Tibial nerve (tissue), 4 donors: Measurements from ENCODE around the gene CHSY1. TPM values are rescaled to one million over a fixed set of nuclear protein-coding genes. Genes with fewer than 3 reads are reported as not detected.

Experiments used
- DNase-seq, 2 donors: peaks; one replicate each; pipeline ENCODE4 v3.0.0-alpha.2; 2019; ENCODE audit warnings: low spot score in 2 of 2
- H3K27ac ChIP-seq, 4 donors: fragments of 200-600 bp; sonication (generic) in 3 of 4; one replicate each; pipeline ENCODE4 v1.5.1; 2017 to 2019; ENCODE audit warnings: mild to moderate bottlenecking in 1 of 4
- H3K27me3 ChIP-seq, 2 donors: fragments of 200-600 bp; sonication (generic) in 1 of 2; one replicate each; pipeline versions ENCODE4 v1.5.1 to v1.6.0; 2017 to 2019
- H3K36me3 ChIP-seq, 3 donors: fragments of 200-600 bp; sonication (generic); one replicate each; pipeline ENCODE4 v1.5.1; 2018 to 2019
- H3K4me1 ChIP-seq, 4 donors: fragments of 200-600 bp; sonication (generic) in 3 of 4; one replicate each; pipeline ENCODE4 v1.5.1; 2017 to 2019
- H3K4me3 ChIP-seq, 4 donors: fragments of 200-600 bp; sonication (generic) in 3 of 4; one replicate each; pipeline ENCODE4 v1.5.1; 2017 to 2019; ENCODE audit warnings: mild to moderate bottlenecking in 1 of 4, moderate library complexity in 1 of 4
- H3K9me3 ChIP-seq, 4 donors: fragments of 200-600 bp; sonication (generic) in 3 of 4; one replicate each; pipeline ENCODE4 v1.5.1; 2017 to 2019
- CTCF ChIP-seq, 5 experiments: fragments of 200-600 bp in 3 of 5; fragments of 450-650 bp in 2 of 5; sonication (generic) in 3 of 5; IDR thresholded peaks; one replicate each; pipeline ENCODE4 v1.5.1; 2016 to 2019; ENCODE audit warnings: antibody characterized with exemption in 5 of 5, mild to moderate bottlenecking in 3 of 5, moderate library complexity in 2 of 5
- EP300 ChIP-seq, 2 donors: sonication (generic); formaldehyde crosslinking; IDR thresholded peaks; one replicate each; pipeline ENCODE4 v1.6.1; 2017; ENCODE audit warnings: antibody characterized with exemption in 2 of 2, mild to moderate bottlenecking in 1 of 2
- POLR2A ChIP-seq, 2 donors: fragments of 450-650 bp; IDR thresholded peaks; one replicate each; pipeline ENCODE4 v1.6.1; 2017; ENCODE audit warnings: antibody characterized with exemption in 2 of 2, mild to moderate bottlenecking in 2 of 2, moderate library complexity in 2 of 2
- WGBS, 2 donors: methylation state at CpG; one replicate each; pipeline ENCODE4 v1.1.5; 2018; 5-methylcytosine and 5-hydroxymethylcytosine counted together
- total RNA-seq, 4 donors: library from RNA; depleted of rRNA; stranded (reverse); fragments of >200 nt; gene quantifications; one replicate each; pipeline ENCODE4 v1.1.0, GENCODE V29; 2016

CHSY1 gene
- total RNA-seq, 4 donors from 2014 or later = 22.0 to 29.7 (median 24.6) TPM

GRCh38 chr15:101248274-101248673, 3.6 kb downstream of the CHSY1 start:
- H3K36me3 ChIP-seq = no peaks in the 10 kb centered on the region
- H3K9me3 ChIP-seq = no peaks in the 10 kb centered on the region
- no peak overlapping the region for H3K4me3 ChIP-seq
- no peak for DNase-seq
- H3K27me3 ChIP-seq = no peaks in the 10 kb centered on the region
- no peak for TF ChIP-seq POLR2A (IDR thresholded peaks at IDR 0.05)
- no peak for TF ChIP-seq EP300 (IDR thresholded peaks at IDR 0.05)
- TF ChIP-seq CTCF (IDR thresholded peaks at IDR 0.05) = no peak
- H3K4me1 ChIP-seq = peaks cover 0 to 85% (median 33%) of the 10 kb centered on the region in 4 donors
- peak overlapping the region in 2 of 4 donors; percentile 30 to 40 for H3K27ac ChIP-seq
- WGBS, 2 donors = 63 to 77% methylated on average over 3 of the region's 3 CpGs

- no peak for TF ChIP-seq POLR2A (IDR thresholded peaks at IDR 0.05)
- no peak for TF ChIP-seq CTCF (IDR thresholded peaks at IDR 0.05)
- no peak for TF ChIP-seq EP300 (IDR thresholded peaks at IDR 0.05)
- no peak overlapping the region for H3K4me3 ChIP-seq
- DNase-seq = no peak
- no peaks in the 10 kb centered on the region for H3K36me3 ChIP-seq
- peaks cover 0 to 88% (median 44%) of the 10 kb centered on the region in 4 donors for H3K4me1 ChIP-seq
- no peaks in the 10 kb centered on the region for H3K9me3 ChIP-seq
- WGBS, 2 donors = 68 to 73% methylated on average over 10 of the region's 10 CpGs
- no peaks in the 10 kb centered on the region for H3K27me3 ChIP-seq
- peak overlapping the region in 2 of 4 donors; percentile 43 to 52 for H3K27ac ChIP-seq
These were observed 4.8 kb downstream of the CHSY1 start for GRCh38 chr15:101246824-101247745.

- Histone ChIP-seq H3K27ac (peak overlapping the region in 2 of 4 donors; percentile 52 to 62), H3K27me3 (no peaks in the 10 kb centered on the region), H3K4me1 (peaks cover 0 to 93% (median 48%) of the 10 kb centered on the region in 4 donors), H3K9me3 (no peaks in the 10 kb centered on the region), H3K4me3 (no peak overlapping the region), H3K36me3 (no peaks in the 10 kb centered on the region)
- WGBS, 2 donors = 37 to 42% methylated on average over 6 of the region's 6 CpGs
- TF ChIP-seq EP300 (IDR thresholded peaks at IDR 0.05) (peak in 1 of 2 donors; percentile 42), POLR2A (IDR thresholded peaks at IDR 0.05) (no peak)
- DNase-seq = no peak
These were observed 5.5 kb downstream of the CHSY1 start for GRCh38 chr15:101246391-101246790.

- no peak for TF ChIP-seq CTCF (IDR thresholded peaks at IDR 0.05)
- no peak for TF ChIP-seq POLR2A (IDR thresholded peaks at IDR 0.05)
- TF ChIP-seq EP300 (IDR thresholded peaks at IDR 0.05) = no peak
- DNase-seq = no peak
- Histone ChIP-seq H3K4me1 (peaks cover 0 to 98% (median 51%) of the 10 kb centered on the region in 4 donors), H3K4me3 (no peak overlapping the region), H3K27me3 (no peaks in the 10 kb centered on the region), H3K9me3 (no peaks in the 10 kb centered on the region), H3K27ac (peak overlapping the region in 1 of 4 donors; percentile 20), H3K36me3 (no peaks in the 10 kb centered on the region)
- 89 to 91% methylated on average over 14 of the region's 14 CpGs for WGBS, 2 donors
These were observed 6.8 kb downstream of the CHSY1 start for GRCh38 chr15:101244889-101245668.

GRCh38 chr15:101244036-101244781, 7.6 kb downstream of the CHSY1 start:
- TF ChIP-seq POLR2A (IDR thresholded peaks at IDR 0.05) = no peak
- TF ChIP-seq CTCF (IDR thresholded peaks at IDR 0.05) = no peak
- TF ChIP-seq EP300 (IDR thresholded peaks at IDR 0.05) = no peak
- no peak overlapping the region for H3K27ac ChIP-seq

More at GRCh38 chr15:101244036-101244781, 7.6 kb downstream of the CHSY1 start:
- Histone ChIP-seq H3K4me3 (no peak overlapping the region), H3K27me3 (no peaks in the 10 kb centered on the region), H3K36me3 (no peaks in the 10 kb centered on the region), H3K4me1 (peaks cover 0 to 98% (median 53%) of the 10 kb centered on the region in 4 donors), H3K9me3 (no peaks in the 10 kb centered on the region)
- 51 to 65% methylated on average over 7 of the region's 7 CpGs for WGBS, 2 donors
- no peak for DNase-seq
